CD14-positive monocyte (primary cell): ENCODE results near the gene MSI2. TPM values are rescaled to one million over a fixed set of nuclear protein-coding genes. Genes with fewer than 3 reads are reported as not detected.

Experiments
- DNase-seq, 3 donors: peaks; one replicate each; pipeline ENCODE4 v3.0.0-alpha.2; 2011 to 2022
- H2AFZ ChIP-seq: 2 replicates; pipeline ENCODE4 v1.6.0; 2012; ENCODE audit warnings: mild to moderate bottlenecking, low read depth, low read length, inconsistent platforms; ENCODE audit not compliant: insufficient read depth, poor library complexity, severe bottlenecking
- H3K27ac ChIP-seq, 2 donors: 1 replicate in 1 of 2; 2 replicates in 1 of 2; pipeline ENCODE4 v1.5.1; 2012 to 2013; ENCODE audit warnings: low read length in 2 of 2, control low read depth in 1 of 2, inconsistent platforms in 1 of 2, low read depth in 1 of 2, mild to moderate bottlenecking in 1 of 2
- H3K27me3 ChIP-seq, 2 donors: one replicate each; pipeline versions ENCODE4 v1.6.0 to v1.6.1; 2011 to 2013; ENCODE audit warnings: low read length in 2 of 2; ENCODE audit not compliant: control insufficient read depth in 2 of 2, insufficient read depth in 2 of 2
- H3K36me3 ChIP-seq, 2 donors: replicated peaks in 1 of 2; 1 replicate in 1 of 2; 2 replicates in 1 of 2; pipeline versions ENCODE4 v1.5.1 to v1.6.1; 2012 to 2013; ENCODE audit warnings: low read length in 2 of 2, control low read depth in 1 of 2, inconsistent platforms in 1 of 2, mild to moderate bottlenecking in 1 of 2; ENCODE audit not compliant: insufficient read depth in 2 of 2, control insufficient read depth in 1 of 2
- H3K4me1 ChIP-seq, 2 donors: 1 replicate in 1 of 2; 2 replicates in 1 of 2; pipeline versions ENCODE4 v1.5.1 to v1.6.1; 2012 to 2013; ENCODE audit warnings: low read length in 2 of 2, control low read depth in 1 of 2, inconsistent platforms in 1 of 2, mild to moderate bottlenecking in 1 of 2, moderate library complexity in 1 of 2; ENCODE audit not compliant: insufficient read depth in 2 of 2, control insufficient read depth in 1 of 2
- H3K4me2 ChIP-seq: replicated peaks from 2 replicates; pipeline ENCODE3; 2012; ENCODE audit warnings: low read length, moderate library complexity, mild to moderate bottlenecking; ENCODE audit not compliant: poor library complexity, severe bottlenecking; ENCODE audit errors: extremely low read depth
- H3K4me3 ChIP-seq, 3 experiments: fragments of 200-600 bp in 1 of 3; sonication (generic) in 1 of 3; replicated peaks in 1 of 3; 1 replicate in 2 of 3; 2 replicates in 1 of 3; pipeline ENCODE4 v1.5.1; 2011 to 2013; ENCODE audit warnings: low read length in 3 of 3, mild to moderate bottlenecking in 3 of 3, control low read depth in 2 of 3, low read depth in 2 of 3, inconsistent platforms in 1 of 3, moderate library complexity in 1 of 3
- H3K79me2 ChIP-seq: 2 replicates; pipeline ENCODE4 v1.6.0; 2012; ENCODE audit warnings: mild to moderate bottlenecking, control low read depth, inconsistent platforms, low read length, moderate library complexity; ENCODE audit not compliant: insufficient read depth
- H3K9ac ChIP-seq: 2 replicates; pipeline ENCODE4 v1.6.0; 2017; ENCODE audit warnings: low read length, mild to moderate bottlenecking; ENCODE audit not compliant: insufficient read depth, poor library complexity, severe bottlenecking
- H3K9me3 ChIP-seq, 2 donors: replicated peaks in 1 of 2; 1 replicate in 1 of 2; 2 replicates in 1 of 2; pipeline versions ENCODE4 v1.5.1 to v1.6.1; 2012 to 2013; ENCODE audit warnings: low read length in 2 of 2, control low read depth in 1 of 2; ENCODE audit not compliant: control insufficient read depth in 1 of 2, insufficient read depth in 1 of 2
- H4K20me1 ChIP-seq: 2 replicates; pipeline ENCODE4 v1.6.0; 2012; ENCODE audit warnings: mild to moderate bottlenecking, low read length, control low read depth, moderate library complexity; ENCODE audit not compliant: insufficient read depth
- H3K27ac Mint-ChIP-seq, 7 donors: one replicate each; pipeline ENCODE4 v1.8.0; 2020; ENCODE audit warnings: mild to moderate bottlenecking in 7 of 7, mixed read lengths in 7 of 7, moderate library complexity in 6 of 7, inconsistent platforms in 2 of 7
- H3K27me3 Mint-ChIP-seq, 3 donors: one replicate each; pipeline ENCODE4 v1.8.0; 2021 to 2022; ENCODE audit warnings: low read depth in 3 of 3, mild to moderate bottlenecking in 3 of 3, mixed read lengths in 3 of 3, moderate library complexity in 3 of 3, inconsistent platforms in 1 of 3
- H3K36me3 Mint-ChIP-seq, 2 donors: one replicate each; pipeline ENCODE4 v1.8.0; 2020; ENCODE audit warnings: mixed read lengths in 2 of 2, inconsistent platforms in 1 of 2, mild to moderate bottlenecking in 1 of 2
- H3K4me1 Mint-ChIP-seq: one replicate; pipeline ENCODE4 v1.8.0; 2020; ENCODE audit warnings: mild to moderate bottlenecking, mixed read lengths
- H3K4me3 Mint-ChIP-seq, 2 donors: one replicate each; pipeline ENCODE4 v1.8.0; 2020; ENCODE audit warnings: mild to moderate bottlenecking in 2 of 2, mixed read lengths in 2 of 2, moderate library complexity in 1 of 2
- H3K9me3 Mint-ChIP-seq, 7 donors: one replicate each; pipeline ENCODE4 v1.8.0; 2020 to 2022; ENCODE audit warnings: mixed read lengths in 7 of 7, mild to moderate bottlenecking in 6 of 7, moderate library complexity in 6 of 7, inconsistent platforms in 2 of 7
- WGBS: methylation state at CpG from one replicate; pipeline ENCODE4 v1.1.5; 2013; ENCODE audit warnings: missing lambda C conversion rate; ENCODE audit not compliant: insufficient coverage; 5-methylcytosine and 5-hydroxymethylcytosine counted together
- intact Hi-C, 2 donors: fragments of 100-400 bp; cut with micrococcal nuclease; formaldehyde crosslinking; loops; one replicate each; pipeline versions ENCODE4 v1.15.0 to v1.15.1; 2023
- polyA plus RNA-seq, 3 donors: library from polyadenylated mRNA; depleted of rRNA in 1 of 3; unstranded in 2 of 3; stranded (reverse) in 1 of 3; fragments of 300-500 nt in 2 of 3; fragments of >200 nt in 1 of 3; fragmentation: Illumina TruSeq in 2 of 3; gene quantifications; 1 replicate in 2 of 3; 2 replicates in 1 of 3; pipeline ENCODE4 v1.2.3, GENCODE V29; 2012 to 2021
- TF ChIP-seq, protein P1 (sequence below): fragments of 200-600 bp; IDR thresholded peaks from one replicate; pipeline ENCODE4 v1.8.0; 2022; ENCODE audit warnings: antibody characterized with exemption, mild to moderate bottlenecking

MSI2 gene
- polyA plus RNA-seq, 3 donors, result 0.20 to 6.6 (median 0.37) TPM

DNA sequence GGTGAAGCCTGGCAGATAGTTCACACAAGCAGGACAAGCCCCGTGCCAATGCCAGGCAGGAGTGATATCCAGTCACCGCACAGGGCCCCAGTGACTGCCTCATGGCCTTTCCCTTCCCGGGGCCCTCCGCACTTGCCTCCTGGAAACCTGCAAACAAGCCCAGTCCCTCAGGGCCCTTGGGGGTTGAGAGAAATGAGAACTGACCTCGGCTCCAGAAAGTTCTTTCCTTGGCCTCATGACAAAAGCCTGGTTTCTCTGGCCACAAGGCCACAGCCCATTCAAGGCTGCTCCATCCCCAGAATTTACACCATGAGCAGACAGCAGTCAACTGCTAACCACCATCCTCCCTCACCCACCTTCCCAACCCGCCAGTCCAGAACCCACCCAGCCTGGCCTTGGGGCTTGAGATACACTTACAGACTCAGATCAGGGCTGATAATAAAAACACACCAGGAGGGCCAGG, 411.2 kb downstream of the MSI2 start:
- peaks cover 0 to 7% of the 10 kb centered on the region in 2 donors for H3K36me3 Mint-ChIP-seq
- H3K4me1 Mint-ChIP-seq, result peaks cover 18% of the 10 kb centered on the region
- intact Hi-C loops, result no loop called here
- 94% methylated on average over 2 of the region's 6 CpGs for WGBS
- H3K4me3 Mint-ChIP-seq, result no peak overlapping the region
- Histone ChIP-seq H3K9me3 (no peaks in the 10 kb centered on the region), H3K27me3 (no peaks in the 10 kb centered on the region), H3K36me3 (no peaks in the 10 kb centered on the region), H3K79me2 (no peaks in the 10 kb centered on the region), H3K27ac (no peak overlapping the region), H3K4me3 (no peak overlapping the region), H3K4me1 (peaks cover 13 to 19% of the 10 kb centered on the region in 2 donors), H3K4me2 (no peak overlapping the region), H2AFZ (no peak overlapping the region), H4K20me1 (no peaks in the 10 kb centered on the region), H3K9ac (no peak overlapping the region)
- H3K9me3 Mint-ChIP-seq, result peaks cover 0 to 2% (median 0%) of the 10 kb centered on the region in 7 donors
- H3K27ac Mint-ChIP-seq, result no peak overlapping the region
- DNase-seq, result no peak
- H3K27me3 Mint-ChIP-seq, result peaks cover 0 to 3% (median 0%) of the 10 kb centered on the region in 3 donors
- TF ChIP-seq, protein P1, sequence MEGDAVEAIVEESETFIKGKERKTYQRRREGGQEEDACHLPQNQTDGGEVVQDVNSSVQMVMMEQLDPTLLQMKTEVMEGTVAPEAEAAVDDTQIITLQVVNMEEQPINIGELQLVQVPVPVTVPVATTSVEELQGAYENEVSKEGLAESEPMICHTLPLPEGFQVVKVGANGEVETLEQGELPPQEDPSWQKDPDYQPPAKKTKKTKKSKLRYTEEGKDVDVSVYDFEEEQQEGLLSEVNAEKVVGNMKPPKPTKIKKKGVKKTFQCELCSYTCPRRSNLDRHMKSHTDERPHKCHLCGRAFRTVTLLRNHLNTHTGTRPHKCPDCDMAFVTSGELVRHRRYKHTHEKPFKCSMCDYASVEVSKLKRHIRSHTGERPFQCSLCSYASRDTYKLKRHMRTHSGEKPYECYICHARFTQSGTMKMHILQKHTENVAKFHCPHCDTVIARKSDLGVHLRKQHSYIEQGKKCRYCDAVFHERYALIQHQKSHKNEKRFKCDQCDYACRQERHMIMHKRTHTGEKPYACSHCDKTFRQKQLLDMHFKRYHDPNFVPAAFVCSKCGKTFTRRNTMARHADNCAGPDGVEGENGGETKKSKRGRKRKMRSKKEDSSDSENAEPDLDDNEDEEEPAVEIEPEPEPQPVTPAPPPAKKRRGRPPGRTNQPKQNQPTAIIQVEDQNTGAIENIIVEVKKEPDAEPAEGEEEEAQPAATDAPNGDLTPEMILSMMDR, result no peak

DNA sequence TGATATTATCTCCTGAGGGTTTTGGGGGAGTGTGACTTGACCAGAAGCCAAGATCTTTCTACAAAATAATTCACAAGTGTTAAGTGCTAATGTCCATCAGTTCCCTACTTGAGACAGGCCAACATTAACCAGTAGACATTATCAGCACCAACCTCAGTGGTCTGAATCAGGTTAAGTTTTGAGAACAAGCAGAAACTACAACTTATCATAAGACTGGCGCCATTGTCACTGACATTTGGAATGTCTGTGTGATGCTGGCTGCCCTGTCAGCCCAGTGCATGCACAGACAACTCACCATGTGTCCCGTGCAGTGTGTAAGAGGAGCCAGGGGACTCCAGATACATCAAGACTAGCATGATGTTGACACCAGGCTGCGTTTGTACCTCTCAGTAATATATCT, 412.0 kb downstream of the MSI2 start:
- no peak for DNase-seq
- WGBS, result 86% methylated on average over 1 of the region's 3 CpGs
- H2AFZ ChIP-seq, result no peak overlapping the region
- H3K4me1 Mint-ChIP-seq, result peaks cover 12% of the 10 kb centered on the region
- intact Hi-C loops, result no loop called here
- H3K27me3 Mint-ChIP-seq, result peaks cover 0 to 3% (median 0%) of the 10 kb centered on the region in 3 donors
- peaks cover 6 to 12% of the 10 kb centered on the region in 2 donors for H3K4me1 ChIP-seq
- no peak overlapping the region for H3K27ac ChIP-seq
- no peaks in the 10 kb centered on the region for H3K36me3 ChIP-seq
- peaks cover 0 to 2% (median 0%) of the 10 kb centered on the region in 7 donors for H3K9me3 Mint-ChIP-seq
- no peaks in the 10 kb centered on the region for H3K27me3 ChIP-seq
- no peaks in the 10 kb centered on the region for H3K9me3 ChIP-seq
- peaks cover 0 to 7% of the 10 kb centered on the region in 2 donors for H3K36me3 Mint-ChIP-seq
- H3K79me2 ChIP-seq, result no peaks in the 10 kb centered on the region
- H3K4me2 ChIP-seq, result no peak overlapping the region
- no peak overlapping the region for H3K9ac ChIP-seq
- no peak overlapping the region for H3K4me3 ChIP-seq
- TF ChIP-seq, protein P1, result no peak
- H3K4me3 Mint-ChIP-seq, result no peak overlapping the region
- H4K20me1 ChIP-seq, result no peaks in the 10 kb centered on the region
- H3K27ac Mint-ChIP-seq, result no peak overlapping the region
